Measurements from ENCODE around the gene OR56B1. TPM values are rescaled to one million over a fixed set of nuclear protein-coding genes. Genes with fewer than 3 reads are reported as not detected.

OR56B1 gene
- total RNA-seq, 1 donor from 2014 or later, result not detected

- FAIRE-seq, result peak; percentile 81
- no peak for DNase-seq (ENCODE audit: low read depth)
- Histone ChIP-seq H3K36me3 (ENCODE audit: control insufficient read depth, insufficient read depth, low read length) (no peaks in the 10 kb centered on the region), H3K27me3 (ENCODE audit: control insufficient read depth, insufficient read depth, low read length) (no peaks in the 10 kb centered on the region), H3K4me3 (ENCODE audit: low read depth, low read length) (no peak overlapping the region)
- TF ChIP-seq CTCF (IDR thresholded peaks at IDR 0.05; ENCODE audit: insufficient read depth, low read length, severe bottlenecking), result no peak
Observed at GRCh38 chr11:5719703-5720495, 16.3 kb upstream of the OR56B1 start.

- Histone ChIP-seq H3K36me3 (ENCODE audit: control insufficient read depth, insufficient read depth, low read length) (no peaks in the 10 kb centered on the region), H3K4me3 (ENCODE audit: low read depth, low read length) (no peak overlapping the region), H3K27me3 (ENCODE audit: control insufficient read depth, insufficient read depth, low read length) (no peaks in the 10 kb centered on the region)
- DNase-seq (ENCODE audit: low read depth), result no peak
- TF ChIP-seq CTCF (IDR thresholded peaks at IDR 0.05; ENCODE audit: insufficient read depth, low read length, severe bottlenecking), result no peak
- FAIRE-seq, result no peak
Observed at GRCh38 chr11:5722622-5723021, 13.6 kb upstream of the OR56B1 start.

GRCh38 chr11:5726351-5726750, 9.9 kb upstream of the OR56B1 start:
- no peak for TF ChIP-seq CTCF (IDR thresholded peaks at IDR 0.05; ENCODE audit: insufficient read depth, low read length, severe bottlenecking)
- Histone ChIP-seq H3K4me3 (ENCODE audit: low read depth, low read length) (no peak overlapping the region), H3K36me3 (ENCODE audit: control insufficient read depth, insufficient read depth, low read length) (no peaks in the 10 kb centered on the region), H3K27me3 (ENCODE audit: control insufficient read depth, insufficient read depth, low read length) (no peaks in the 10 kb centered on the region)
- no peak for DNase-seq (ENCODE audit: low read depth)
- FAIRE-seq, result peak; percentile 13

GRCh38 chr11:5727691-5728090, 8.6 kb upstream of the OR56B1 start:
- TF ChIP-seq CTCF (IDR thresholded peaks at IDR 0.05; ENCODE audit: insufficient read depth, low read length, severe bottlenecking), result no peak
- H3K36me3 ChIP-seq (ENCODE audit: control insufficient read depth, insufficient read depth, low read length), result no peaks in the 10 kb centered on the region
- H3K4me3 ChIP-seq (ENCODE audit: low read depth, low read length), result no peak overlapping the region
- DNase-seq (ENCODE audit: low read depth), result no peak
- no peak for FAIRE-seq
- H3K27me3 ChIP-seq (ENCODE audit: control insufficient read depth, insufficient read depth, low read length), result no peaks in the 10 kb centered on the region

- TF ChIP-seq CTCF (IDR thresholded peaks at IDR 0.05; ENCODE audit: insufficient read depth, low read length, severe bottlenecking), result no peak
- FAIRE-seq (no peak), DNase-seq (ENCODE audit: low read depth) (peak; percentile 55)
- Histone ChIP-seq H3K36me3 (ENCODE audit: control insufficient read depth, insufficient read depth, low read length) (no peaks in the 10 kb centered on the region), H3K4me3 (ENCODE audit: low read depth, low read length) (no peak overlapping the region), H3K27me3 (ENCODE audit: control insufficient read depth, insufficient read depth, low read length) (no peaks in the 10 kb centered on the region)
Observed at GRCh38 chr11:5737091-5737490, 843 bp downstream of the OR56B1 start.

Data from bronchial epithelial cell (primary cell).